EH (cell line): Measurements from ENCODE around the gene ROCK2.

Source experiments
- DNase-seq: peaks from one replicate; pipeline ENCODE4 v3.0.0-alpha.2; 2015; ENCODE audit warnings: low read depth

ROCK2 gene

DNA sequence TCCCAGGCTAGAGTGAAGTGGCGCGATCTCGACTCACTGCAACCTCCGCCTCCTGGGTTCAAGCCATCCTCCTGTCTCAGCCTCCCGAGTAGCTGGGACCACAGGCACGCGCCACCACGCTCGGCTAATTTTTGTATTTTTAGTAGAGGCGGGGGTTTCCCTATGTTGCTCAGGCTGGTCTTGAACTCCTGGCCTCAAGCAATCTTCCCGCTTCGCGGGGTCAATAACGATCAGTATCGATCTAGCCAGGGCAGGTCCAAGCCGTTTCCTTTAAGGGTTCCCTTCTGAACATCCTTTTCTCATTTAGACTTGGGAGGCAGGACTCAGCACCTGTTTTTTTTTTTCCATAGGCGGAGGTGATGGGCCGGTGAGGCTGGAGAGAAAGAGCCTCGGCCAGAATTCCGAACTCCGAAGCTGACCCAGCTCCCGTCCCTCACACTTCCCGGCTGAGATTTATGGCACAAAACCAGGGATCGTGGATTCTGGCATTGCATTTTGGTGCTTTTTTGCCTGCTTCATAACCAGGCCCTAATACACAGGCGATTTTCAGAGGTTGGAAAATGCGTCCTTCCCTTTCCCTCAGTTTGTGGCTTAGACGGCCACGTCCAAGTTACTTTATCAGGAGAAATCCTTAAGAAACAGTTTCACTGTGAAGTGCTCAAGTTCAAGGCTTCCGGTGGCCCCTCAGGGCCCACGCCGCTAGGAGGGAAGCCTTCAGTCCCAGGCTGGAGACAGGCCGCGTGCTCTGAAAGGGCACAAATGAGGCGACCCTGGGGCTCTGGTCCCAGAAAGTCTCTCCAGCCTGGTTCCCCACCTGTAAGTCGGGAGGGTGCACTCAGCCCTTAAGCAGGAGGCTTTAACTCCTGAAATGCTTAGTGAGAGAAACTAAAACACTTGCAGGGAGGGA lies 190.2 kb downstream of the ROCK2 start:
- no peak for DNase-seq

DNA sequence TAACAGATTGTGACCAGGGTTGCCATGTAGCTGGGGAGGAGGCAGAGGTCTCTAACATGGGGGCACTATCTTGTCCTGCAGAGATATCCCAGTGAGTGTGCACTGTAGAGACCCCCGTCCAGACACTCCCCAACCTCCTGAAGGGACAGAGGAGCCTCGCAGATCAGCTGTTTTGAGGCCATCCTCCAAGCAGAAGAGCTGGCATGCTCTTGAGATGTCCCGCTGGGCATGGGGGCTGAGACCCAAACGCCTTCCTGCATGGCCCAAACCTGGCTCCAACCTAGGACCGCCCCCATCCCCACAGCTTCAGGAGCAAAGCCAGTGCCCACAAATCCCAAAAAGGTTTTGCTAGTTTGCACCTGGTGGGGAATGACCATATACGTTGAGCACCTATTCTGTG lies 191.8 kb downstream of the ROCK2 start:
- no peak for DNase-seq

- no peak for DNase-seq
These were observed 197.2 kb downstream of the ROCK2 start for GRCh38 chr2:11147263-11147662.

- no peak for DNase-seq
These were observed 198.4 kb downstream of the ROCK2 start for GRCh38 chr2:11146076-11146475.

GRCh38 chr2:11145350-11145749 lies 199.1 kb downstream of the ROCK2 start:
- DNase-seq: no peak

DNA sequence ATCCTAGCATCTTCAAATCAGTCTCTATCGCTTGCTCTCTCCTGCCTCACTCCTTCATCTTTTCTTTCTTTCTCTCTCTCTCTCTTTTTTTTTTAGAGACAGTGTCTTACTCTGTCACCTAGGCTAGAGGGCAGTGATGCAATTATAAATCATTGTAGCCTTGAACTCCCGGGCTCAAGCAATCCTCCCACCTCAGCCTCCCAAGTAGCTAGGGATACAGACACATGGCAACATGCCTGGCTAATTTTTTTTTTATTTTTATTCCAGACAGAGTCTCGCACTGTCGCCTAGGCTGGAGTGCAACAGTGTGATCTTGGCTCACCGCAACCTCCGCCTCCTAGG lies 199.7 kb downstream of the ROCK2 start:
- no peak for DNase-seq

DNA sequence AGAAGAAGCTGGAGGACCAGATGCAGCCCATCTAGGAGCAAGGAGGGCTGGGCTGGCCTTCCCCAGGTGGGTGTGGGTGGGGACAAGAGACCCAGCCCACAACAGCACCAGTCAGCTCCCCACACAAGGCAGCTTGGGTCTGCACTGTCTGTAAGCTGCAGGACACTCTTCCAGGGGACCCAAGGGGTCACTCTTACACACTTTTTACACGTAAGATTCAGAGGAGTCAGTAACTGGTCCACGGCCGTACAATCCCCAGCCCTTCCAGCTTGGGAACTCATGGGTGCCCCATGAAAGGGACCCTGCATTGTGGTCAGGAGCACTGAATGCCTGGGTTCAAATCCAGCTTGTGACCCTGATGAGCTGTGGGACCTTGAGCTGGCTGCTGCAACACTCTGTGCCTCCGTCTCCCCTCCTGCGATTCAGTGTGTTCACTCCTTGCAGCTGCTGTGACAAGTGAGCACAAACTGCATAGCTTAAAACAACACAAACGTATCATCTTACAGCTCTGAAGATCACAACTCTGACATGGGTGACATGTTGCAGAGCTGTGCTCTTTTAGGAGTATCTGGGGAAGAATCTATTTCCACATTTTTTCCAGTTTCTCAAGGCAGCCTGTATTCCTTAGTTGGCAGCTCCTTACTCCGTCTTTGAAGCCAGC lies 200.2 kb downstream of the ROCK2 start:
- no peak for DNase-seq

DNA sequence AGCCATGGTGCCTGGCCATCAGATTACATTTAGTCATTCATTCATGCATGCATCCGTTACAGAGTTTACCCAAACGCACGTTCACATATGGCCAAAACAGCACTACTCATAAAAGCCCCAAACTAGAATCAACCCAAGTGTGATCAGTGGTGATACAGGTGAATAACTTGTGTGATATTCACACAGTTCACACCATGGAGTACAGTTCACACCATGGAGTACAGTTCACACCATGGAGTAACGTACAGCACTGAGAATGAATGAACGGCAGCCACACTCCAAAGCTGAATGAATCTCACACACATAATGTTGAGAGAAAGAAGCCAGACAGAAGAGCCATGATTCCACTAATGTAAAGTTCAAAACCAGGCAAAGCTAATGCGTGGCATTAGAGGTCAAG lies 201.4 kb downstream of the ROCK2 start:
- no peak for DNase-seq

- no peak for DNase-seq
These were observed 202.1 kb downstream of the ROCK2 start for GRCh38 chr2:11142330-11142729.

DNA sequence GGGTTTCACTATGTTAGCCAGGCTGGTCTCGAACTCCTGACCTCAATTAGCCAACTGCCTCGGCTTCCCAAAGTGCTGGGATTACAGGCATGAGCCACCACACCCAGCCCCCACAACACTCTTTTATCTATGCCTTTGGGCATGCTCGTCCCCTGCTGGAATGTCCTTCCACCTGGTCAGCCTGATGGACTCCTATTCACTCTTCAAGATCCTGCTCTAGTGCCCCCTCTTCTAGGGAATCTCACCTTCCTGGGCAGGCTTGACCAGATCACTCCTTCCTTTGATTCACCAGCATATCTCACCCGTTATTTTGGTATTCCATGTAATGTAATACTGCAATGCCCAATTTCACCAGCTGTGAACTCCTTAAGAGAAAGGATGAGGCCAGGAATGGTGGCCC lies 203.1 kb downstream of the ROCK2 start:
- no peak for DNase-seq

- peak; percentile 62 for DNase-seq
These were observed 203.9 kb downstream of the ROCK2 start for GRCh38 chr2:11140492-11140891.

- DNase-seq: no peak
These were observed 210.1 kb downstream of the ROCK2 start for GRCh38 chr2:11134349-11134748.

- DNase-seq: no peak
These were observed 210.5 kb downstream of the ROCK2 start for GRCh38 chr2:11133936-11134320.

DNA sequence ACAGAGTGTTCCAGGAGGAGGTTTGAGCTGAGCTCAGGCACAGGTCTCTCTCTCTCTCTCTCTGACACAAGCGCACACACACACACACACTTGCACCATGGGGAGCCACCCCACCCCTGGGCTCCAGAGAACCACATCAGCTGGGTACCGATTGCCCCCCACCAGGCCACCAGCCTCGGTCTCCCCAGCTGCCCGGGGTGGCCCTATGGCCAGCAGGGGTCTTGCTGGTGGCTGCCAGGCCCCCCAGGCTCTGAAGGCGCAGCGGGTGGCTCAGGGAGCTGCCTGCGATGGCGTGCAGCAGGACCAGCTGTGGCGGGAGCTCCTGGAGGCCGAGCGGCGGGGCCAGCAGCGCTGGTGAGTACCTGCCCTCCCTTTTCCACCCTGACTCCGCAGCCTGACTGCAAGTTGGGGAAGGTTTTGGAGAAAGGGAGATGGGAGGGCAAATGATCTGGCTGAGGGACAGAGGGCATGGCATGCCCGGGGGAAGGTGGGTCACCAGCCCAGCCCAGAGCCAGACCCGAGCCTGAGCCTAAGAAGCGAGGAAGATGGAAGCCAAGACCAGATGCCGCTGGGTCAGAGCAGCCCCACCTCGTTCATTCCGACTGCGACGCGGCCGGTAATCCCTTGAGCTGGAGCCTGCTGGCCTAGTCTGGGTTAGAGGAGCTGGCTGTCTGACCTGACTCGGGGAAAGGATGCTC lies 211.0 kb downstream of the ROCK2 start:
- peak; percentile 15 for DNase-seq

DNA sequence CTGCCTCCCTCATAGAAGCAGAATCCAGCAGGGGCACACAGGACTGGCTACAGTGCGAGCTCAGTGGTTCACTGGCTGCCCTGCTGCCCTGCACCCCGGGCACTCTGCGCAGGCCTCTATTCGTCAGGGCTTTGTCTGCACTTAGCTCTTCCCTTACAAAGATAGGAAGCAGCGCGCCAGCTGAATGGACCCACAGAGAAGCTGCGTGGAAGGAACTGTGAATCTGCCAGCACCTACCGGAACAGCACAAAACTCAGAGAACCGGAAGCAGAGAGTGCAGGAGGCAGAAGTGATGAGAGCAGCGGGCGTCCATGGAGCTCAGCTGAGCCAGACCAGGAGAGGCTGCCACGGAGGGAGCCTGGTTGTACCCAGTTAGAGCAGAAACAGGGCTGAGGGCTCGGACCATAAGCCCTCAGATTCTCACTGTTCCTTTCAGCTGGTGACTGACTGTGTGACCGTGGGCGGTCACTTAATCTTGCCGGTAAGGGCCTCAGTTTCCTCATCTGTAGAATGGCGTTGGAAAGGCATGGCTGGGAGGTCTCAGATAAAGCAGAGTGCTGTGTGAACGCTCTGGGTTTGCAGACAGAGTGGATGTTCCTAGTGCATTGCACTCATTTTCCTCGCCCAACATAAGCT lies 212.3 kb downstream of the ROCK2 start:
- DNase-seq: no peak

- DNase-seq: no peak
These were observed 213.1 kb downstream of the ROCK2 start for GRCh38 chr2:11131166-11131920.
